Measurements from ENCODE around the gene ZNF385B. TPM values are rescaled to one million over a fixed set of nuclear protein-coding genes. Genes with fewer than 3 reads are reported as not detected.

The ZNF385B gene
- total RNA-seq, 1 experiment from 2014 or later = 2.2 TPM

DNA sequence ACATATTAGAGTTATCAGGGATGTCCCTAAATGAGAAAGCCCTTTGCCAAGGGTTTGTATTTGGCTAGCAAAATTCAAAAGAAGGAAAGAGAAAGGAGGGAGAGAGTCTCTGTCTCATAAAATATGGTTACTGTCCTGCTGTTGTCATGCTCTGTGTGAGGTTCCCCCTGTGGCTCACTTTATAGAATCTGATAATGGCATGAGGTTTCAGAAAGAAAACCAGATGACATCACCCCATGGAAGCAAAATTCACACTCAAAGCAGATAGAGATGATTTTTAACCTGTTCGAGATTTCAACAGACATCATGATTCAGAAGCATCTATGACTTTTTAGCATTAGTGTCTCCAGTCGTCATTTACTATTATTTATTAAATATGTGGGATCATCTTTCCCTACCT, 431.8 kb downstream of the ZNF385B start:
- H3K9me3 Mint-ChIP-seq = no peaks in the 10 kb centered on the region
- TF ChIP-seq TEAD4 (CRISPR knock-in tag; IDR thresholded peaks at IDR 0.05) (no peak), NR2C2 (CRISPR knock-in tag; IDR thresholded peaks at IDR 0.05) (no peak), SMAD3 (CRISPR knock-in tag; IDR thresholded peaks at IDR 0.05; ENCODE audit: borderline replicate concordance) (no peak), TEAD1 (CRISPR knock-in tag; IDR thresholded peaks at IDR 0.05) (no peak), NFATC4 (CRISPR knock-in tag; IDR thresholded peaks at IDR 0.05) (no peak), ZNF671 (CRISPR knock-in tag; IDR thresholded peaks at IDR 0.05) (no peak), GTF2I (CRISPR knock-in tag; conservative IDR thresholded peaks at IDR 0.05) (no peak), ZNF138 (CRISPR knock-in tag; conservative IDR thresholded peaks at IDR 0.05) (no peak), ETV6 (CRISPR knock-in tag; IDR thresholded peaks at IDR 0.05) (no peak)
- TF ChIP-seq, protein P1, sequence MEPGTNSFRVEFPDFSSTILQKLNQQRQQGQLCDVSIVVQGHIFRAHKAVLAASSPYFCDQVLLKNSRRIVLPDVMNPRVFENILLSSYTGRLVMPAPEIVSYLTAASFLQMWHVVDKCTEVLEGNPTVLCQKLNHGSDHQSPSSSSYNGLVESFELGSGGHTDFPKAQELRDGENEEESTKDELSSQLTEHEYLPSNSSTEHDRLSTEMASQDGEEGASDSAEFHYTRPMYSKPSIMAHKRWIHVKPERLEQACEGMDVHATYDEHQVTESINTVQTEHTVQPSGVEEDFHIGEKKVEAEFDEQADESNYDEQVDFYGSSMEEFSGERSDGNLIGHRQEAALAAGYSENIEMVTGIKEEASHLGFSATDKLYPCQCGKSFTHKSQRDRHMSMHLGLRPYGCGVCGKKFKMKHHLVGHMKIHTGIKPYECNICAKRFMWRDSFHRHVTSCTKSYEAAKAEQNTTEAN (CRISPR knock-in tag; IDR thresholded peaks at IDR 0.05) = no peak
- TF ChIP-seq, protein P2, sequence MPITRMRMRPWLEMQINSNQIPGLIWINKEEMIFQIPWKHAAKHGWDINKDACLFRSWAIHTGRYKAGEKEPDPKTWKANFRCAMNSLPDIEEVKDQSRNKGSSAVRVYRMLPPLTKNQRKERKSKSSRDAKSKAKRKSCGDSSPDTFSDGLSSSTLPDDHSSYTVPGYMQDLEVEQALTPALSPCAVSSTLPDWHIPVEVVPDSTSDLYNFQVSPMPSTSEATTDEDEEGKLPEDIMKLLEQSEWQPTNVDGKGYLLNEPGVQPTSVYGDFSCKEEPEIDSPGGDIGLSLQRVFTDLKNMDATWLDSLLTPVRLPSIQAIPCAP (CRISPR knock-in tag; IDR thresholded peaks at IDR 0.05) = no peak
- TF ChIP-seq, protein P3, sequence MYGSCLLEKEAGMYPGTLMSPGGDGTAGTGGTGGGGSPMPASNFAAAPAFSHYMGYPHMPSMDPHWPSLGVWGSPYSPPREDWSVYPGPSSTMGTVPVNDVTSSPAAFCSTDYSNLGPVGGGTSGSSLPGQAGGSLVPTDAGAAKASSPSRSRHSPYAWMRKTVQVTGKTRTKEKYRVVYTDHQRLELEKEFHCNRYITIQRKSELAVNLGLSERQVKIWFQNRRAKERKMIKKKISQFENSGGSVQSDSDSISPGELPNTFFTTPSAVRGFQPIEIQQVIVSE (CRISPR knock-in tag; IDR thresholded peaks at IDR 0.05; ENCODE audit: borderline replicate concordance) = no peak
- CTCF ChIA-PET = interaction anchor here (1.3 kb wide), 1 partner anchor 11 kb away, joined by 9 read pairs; no protein-coding TSS in a partner anchor
- ATAC-seq (no peak), DNase-seq (ENCODE audit: low spot score) (no peak)
- peak overlapping the region; percentile 46; the same call in 1 of the 2 replicates for H3K4me3 Mint-ChIP-seq
- POLR2A ChIA-PET = no interaction called here
- H3K27me3 Mint-ChIP-seq (ENCODE audit: low read depth) = no peaks in the 10 kb centered on the region
- peaks cover 35% of the 10 kb centered on the region for H3K4me1 Mint-ChIP-seq
- H3K27ac Mint-ChIP-seq = peak overlapping the region; percentile 53; the same call in 1 of the 2 replicates
- no peaks in the 10 kb centered on the region for H3K36me3 Mint-ChIP-seq

DNA sequence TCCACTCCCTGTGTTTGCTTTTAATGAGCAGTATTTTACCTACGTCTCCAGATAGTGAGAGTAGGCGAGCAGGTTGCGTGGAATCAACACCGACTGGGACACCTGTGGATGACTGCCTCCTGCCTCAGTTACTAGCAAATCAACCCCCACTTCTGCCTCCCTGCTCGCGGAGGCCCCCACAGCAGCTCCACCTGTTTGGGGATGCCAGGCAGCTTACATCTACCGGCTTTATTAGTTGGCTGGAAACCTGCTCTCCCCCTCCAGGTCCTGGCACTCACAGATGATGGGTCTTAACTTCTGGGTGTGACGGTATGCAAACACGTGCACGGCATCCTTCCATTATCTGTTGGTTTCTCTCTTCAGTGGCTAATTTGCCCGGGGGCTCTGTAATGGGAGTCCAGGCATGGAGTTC, 432.3 kb downstream of the ZNF385B start:
- ChIA-PET POLR2A (no interaction called here), CTCF (interaction anchor here (0.8 to 1.3 kb wide), 3 partner anchors 12 to 18 kb away, joined by 4 to 9 read pairs (median 6); no protein-coding TSS in a partner anchor)
- Mint-ChIP-seq H3K27me3 (ENCODE audit: low read depth) (no peaks in the 10 kb centered on the region), H3K36me3 (no peaks in the 10 kb centered on the region), H3K27ac (peak overlapping the region; percentile 53), H3K9me3 (no peaks in the 10 kb centered on the region), H3K4me3 (peak overlapping the region; percentile 46), H3K4me1 (peaks cover 31% of the 10 kb centered on the region)
- ATAC-seq (peak; percentile 70), DNase-seq (ENCODE audit: low spot score) (peak; percentile 13)
- TF ChIP-seq, protein P4, sequence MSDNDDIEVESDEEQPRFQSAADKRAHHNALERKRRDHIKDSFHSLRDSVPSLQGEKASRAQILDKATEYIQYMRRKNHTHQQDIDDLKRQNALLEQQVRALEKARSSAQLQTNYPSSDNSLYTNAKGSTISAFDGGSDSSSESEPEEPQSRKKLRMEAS (CRISPR knock-in tag; IDR thresholded peaks at IDR 0.05) = peak; percentile 41; the same call in 1 of the 2 replicates
- no peak for TF ChIP-seq KAT7 (CRISPR knock-in tag; IDR thresholded peaks at IDR 0.05; ENCODE audit: borderline replicate concordance)

DNA sequence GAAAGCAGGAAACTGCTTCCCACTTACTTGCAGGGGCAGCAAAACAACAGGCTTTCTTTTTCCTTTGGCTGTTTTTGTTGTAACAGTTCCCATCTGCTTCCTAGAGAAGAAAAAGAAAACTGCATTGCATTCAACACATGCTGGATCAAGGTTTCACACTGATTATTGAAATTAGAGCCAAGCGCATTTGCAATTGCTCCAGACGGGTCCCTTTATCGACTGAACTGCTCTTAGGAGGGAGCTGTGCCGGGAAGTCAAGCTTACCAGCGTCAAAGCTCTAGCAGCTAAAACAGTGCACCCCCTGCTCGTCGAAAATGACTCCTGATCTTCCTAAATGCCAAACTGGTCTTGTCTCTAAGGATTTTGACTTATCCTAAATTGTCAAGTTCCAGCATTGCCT, 432.8 kb downstream of the ZNF385B start:
- ChIA-PET CTCF (interaction anchor here (0.8 to 1.3 kb wide), 3 partner anchors 12 to 17 kb away, joined by 4 to 9 read pairs (median 6); no protein-coding TSS in a partner anchor), POLR2A (no interaction called here)
- Mint-ChIP-seq H3K4me3 (peak overlapping the region; percentile 46), H3K27ac (peak overlapping the region; percentile 53), H3K4me1 (peaks cover 31% of the 10 kb centered on the region), H3K36me3 (no peaks in the 10 kb centered on the region), H3K9me3 (no peaks in the 10 kb centered on the region), H3K27me3 (ENCODE audit: low read depth) (no peaks in the 10 kb centered on the region)
- ATAC-seq (peak; percentile 87), DNase-seq (ENCODE audit: low spot score) (peak; percentile 16)
- TF ChIP-seq TEAD1 (CRISPR knock-in tag; IDR thresholded peaks at IDR 0.05) (no peak), JUN (CRISPR knock-in tag; IDR thresholded peaks at IDR 0.05) (no peak), NFATC4 (CRISPR knock-in tag; IDR thresholded peaks at IDR 0.05) (no peak), ZNF671 (CRISPR knock-in tag; IDR thresholded peaks at IDR 0.05) (0 out of 2 replicates have a peak, but pooled peaks have one; percentile 16)

DNA sequence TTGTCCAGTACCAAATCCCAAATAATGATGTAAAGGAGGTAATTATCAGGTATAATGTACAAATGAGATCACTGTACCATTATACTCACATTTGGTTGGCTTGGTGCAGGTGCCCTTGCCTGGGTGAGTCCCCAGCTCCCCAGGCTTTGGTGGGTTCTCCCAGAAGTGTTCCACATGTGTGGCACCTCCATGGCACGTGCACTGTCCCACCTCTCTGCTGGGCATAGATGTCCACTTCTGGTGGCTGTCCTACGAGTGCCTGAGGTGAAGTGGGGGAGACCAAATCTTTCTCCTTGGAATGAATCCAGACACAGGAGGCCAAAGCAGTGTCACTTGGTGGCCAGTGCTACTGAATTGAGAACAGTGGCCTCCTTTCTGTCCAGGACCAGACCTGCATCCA, 434.3 kb downstream of the ZNF385B start:
- no peak overlapping the region for H3K27ac Mint-ChIP-seq
- ChIA-PET CTCF (interaction anchor here (1.7 kb wide), 1 partner anchor 14 kb away, joined by 5 read pairs; no protein-coding TSS in a partner anchor), POLR2A (no interaction called here)
- ATAC-seq (no peak), DNase-seq (ENCODE audit: low spot score) (no peak)
- H3K27me3 Mint-ChIP-seq (ENCODE audit: low read depth) = no peaks in the 10 kb centered on the region
- TF ChIP-seq ATF1 (CRISPR knock-in tag; IDR thresholded peaks at IDR 0.05) (no peak), ZNF317 (CRISPR knock-in tag; IDR thresholded peaks at IDR 0.05; ENCODE audit: borderline replicate concordance, low read depth) (no peak)
- no peak overlapping the region for H3K4me3 Mint-ChIP-seq
- H3K4me1 Mint-ChIP-seq = peaks cover 31% of the 10 kb centered on the region
- H3K36me3 Mint-ChIP-seq = no peaks in the 10 kb centered on the region
- no peaks in the 10 kb centered on the region for H3K9me3 Mint-ChIP-seq
